HL-60 (cell line): ENCODE measurements around the gene CACNA2D3.

Experiments
- DNase-seq, 2 experiments: peaks; one replicate each; pipeline ENCODE4 v3.0.0-alpha.2; 2010 to 2020; ENCODE audit warnings: low read depth in 1 of 2, low spot score in 1 of 2
- H3K27ac ChIP-seq: fragments of 250-450 bp; sonication (Bioruptor Pico); replicated peaks from 2 replicates; pipeline ENCODE4 v1.5.1; 2020; ENCODE audit warnings: mild to moderate bottlenecking, moderate library complexity
- H3K27me3 ChIP-seq: fragments of 250-450 bp; sonication (Bioruptor Pico); 2 replicates; pipeline ENCODE4 v1.5.1; 2021; ENCODE audit warnings: mild to moderate bottlenecking, moderate library complexity; ENCODE audit not compliant: insufficient read depth, poor library complexity, severe bottlenecking
- H3K4me3 ChIP-seq: replicated peaks from 2 replicates; pipeline ENCODE4 v1.5.1; 2011; ENCODE audit warnings: mild to moderate bottlenecking, control low read depth, low read length; ENCODE audit not compliant: insufficient read depth
- GABPA ChIP-seq: IDR thresholded peaks from 2 replicates; pipeline ENCODE4 v1.6.1; 2012; ENCODE audit warnings: low read depth
- POLR2AphosphoS5 ChIP-seq: IDR thresholded peaks from 2 replicates; pipeline ENCODE4 v1.6.1; 2012; ENCODE audit warnings: low read depth
- SPI1 ChIP-seq: IDR thresholded peaks from 2 replicates; pipeline ENCODE4 v1.6.1; 2012; ENCODE audit warnings: low read depth, mild to moderate bottlenecking, borderline replicate concordance
- TF ChIP-seq, protein P1 (sequence below): IDR thresholded peaks from one replicate; pipeline ENCODE4 v1.5.1; 2011; ENCODE audit warnings: low read length, control low read depth, inconsistent platforms; ENCODE audit not compliant: insufficient read depth
- TF ChIP-seq, protein P2 (sequence below): IDR thresholded peaks from 2 replicates; pipeline ENCODE4 v1.6.1; 2012; ENCODE audit warnings: low read depth; ENCODE audit not compliant: insufficient replicate concordance

The CACNA2D3 gene

DNA sequence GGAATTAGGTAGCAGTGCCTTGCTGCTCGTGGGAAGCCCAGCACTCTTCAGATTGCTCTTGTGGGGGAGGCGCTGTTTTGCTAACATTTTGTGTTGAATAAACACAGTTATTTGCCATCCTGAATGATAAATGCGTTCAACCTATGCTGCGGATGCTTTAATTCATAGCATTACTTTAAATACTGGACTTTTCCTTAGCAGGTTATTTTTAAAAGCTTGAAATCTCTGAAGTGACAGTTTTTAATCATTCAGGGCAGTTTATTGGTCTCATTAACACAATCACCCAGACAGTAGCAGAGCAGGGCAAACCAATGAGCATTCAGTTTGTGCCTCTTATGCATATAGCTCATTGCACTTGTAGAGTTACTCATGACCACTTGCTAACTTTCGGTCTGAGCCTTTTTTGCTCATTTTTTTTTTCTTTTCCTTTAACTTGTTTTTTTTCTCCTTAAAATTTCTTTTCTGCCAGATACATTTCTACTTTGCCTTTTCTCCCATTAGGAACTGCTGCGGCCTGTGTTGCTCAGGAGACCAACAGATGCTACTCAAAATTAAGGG is 5.2 kb downstream of the CACNA2D3 start:
- DNase-seq: no peak
- Histone ChIP-seq H3K27me3 (peaks cover 27% of the 10 kb centered on the region), H3K27ac (no peak overlapping the region), H3K4me3 (no peak overlapping the region)
- TF ChIP-seq SPI1 (no peak), GABPA (no peak), POLR2AphosphoS5 (no peak)
- TF ChIP-seq, protein P1, sequence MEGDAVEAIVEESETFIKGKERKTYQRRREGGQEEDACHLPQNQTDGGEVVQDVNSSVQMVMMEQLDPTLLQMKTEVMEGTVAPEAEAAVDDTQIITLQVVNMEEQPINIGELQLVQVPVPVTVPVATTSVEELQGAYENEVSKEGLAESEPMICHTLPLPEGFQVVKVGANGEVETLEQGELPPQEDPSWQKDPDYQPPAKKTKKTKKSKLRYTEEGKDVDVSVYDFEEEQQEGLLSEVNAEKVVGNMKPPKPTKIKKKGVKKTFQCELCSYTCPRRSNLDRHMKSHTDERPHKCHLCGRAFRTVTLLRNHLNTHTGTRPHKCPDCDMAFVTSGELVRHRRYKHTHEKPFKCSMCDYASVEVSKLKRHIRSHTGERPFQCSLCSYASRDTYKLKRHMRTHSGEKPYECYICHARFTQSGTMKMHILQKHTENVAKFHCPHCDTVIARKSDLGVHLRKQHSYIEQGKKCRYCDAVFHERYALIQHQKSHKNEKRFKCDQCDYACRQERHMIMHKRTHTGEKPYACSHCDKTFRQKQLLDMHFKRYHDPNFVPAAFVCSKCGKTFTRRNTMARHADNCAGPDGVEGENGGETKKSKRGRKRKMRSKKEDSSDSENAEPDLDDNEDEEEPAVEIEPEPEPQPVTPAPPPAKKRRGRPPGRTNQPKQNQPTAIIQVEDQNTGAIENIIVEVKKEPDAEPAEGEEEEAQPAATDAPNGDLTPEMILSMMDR: no peak
- TF ChIP-seq, protein P2, sequence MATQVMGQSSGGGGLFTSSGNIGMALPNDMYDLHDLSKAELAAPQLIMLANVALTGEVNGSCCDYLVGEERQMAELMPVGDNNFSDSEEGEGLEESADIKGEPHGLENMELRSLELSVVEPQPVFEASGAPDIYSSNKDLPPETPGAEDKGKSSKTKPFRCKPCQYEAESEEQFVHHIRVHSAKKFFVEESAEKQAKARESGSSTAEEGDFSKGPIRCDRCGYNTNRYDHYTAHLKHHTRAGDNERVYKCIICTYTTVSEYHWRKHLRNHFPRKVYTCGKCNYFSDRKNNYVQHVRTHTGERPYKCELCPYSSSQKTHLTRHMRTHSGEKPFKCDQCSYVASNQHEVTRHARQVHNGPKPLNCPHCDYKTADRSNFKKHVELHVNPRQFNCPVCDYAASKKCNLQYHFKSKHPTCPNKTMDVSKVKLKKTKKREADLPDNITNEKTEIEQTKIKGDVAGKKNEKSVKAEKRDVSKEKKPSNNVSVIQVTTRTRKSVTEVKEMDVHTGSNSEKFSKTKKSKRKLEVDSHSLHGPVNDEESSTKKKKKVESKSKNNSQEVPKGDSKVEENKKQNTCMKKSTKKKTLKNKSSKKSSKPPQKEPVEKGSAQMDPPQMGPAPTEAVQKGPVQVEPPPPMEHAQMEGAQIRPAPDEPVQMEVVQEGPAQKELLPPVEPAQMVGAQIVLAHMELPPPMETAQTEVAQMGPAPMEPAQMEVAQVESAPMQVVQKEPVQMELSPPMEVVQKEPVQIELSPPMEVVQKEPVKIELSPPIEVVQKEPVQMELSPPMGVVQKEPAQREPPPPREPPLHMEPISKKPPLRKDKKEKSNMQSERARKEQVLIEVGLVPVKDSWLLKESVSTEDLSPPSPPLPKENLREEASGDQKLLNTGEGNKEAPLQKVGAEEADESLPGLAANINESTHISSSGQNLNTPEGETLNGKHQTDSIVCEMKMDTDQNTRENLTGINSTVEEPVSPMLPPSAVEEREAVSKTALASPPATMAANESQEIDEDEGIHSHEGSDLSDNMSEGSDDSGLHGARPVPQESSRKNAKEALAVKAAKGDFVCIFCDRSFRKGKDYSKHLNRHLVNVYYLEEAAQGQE: no peak

DNA sequence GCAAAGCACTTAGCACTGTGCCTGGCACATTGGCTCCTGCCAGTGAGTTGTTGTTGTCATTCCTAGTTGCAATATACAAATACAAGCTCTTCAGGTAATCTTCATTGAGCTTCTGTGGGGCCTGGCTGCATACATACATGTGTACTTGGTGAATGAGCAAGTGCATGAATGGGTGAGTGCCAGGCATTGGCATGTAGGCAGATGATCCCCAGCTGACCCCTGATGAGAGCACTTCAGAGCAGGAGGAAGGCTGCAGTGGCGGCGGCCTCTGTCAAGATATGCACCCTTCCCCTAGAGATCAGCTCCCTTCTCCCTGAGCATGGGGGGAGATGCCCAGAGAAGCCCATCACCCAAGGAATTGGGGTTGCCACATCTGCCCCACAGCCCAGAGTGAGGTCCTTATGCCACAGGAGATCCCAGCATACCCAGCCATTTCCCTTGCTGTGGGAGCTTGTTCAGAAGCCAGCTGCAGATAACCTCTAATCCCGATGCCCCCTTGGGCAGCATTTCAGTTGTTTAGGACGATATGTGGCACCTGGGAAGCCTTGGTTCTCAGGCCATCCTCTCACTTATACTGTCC is 8.8 kb downstream of the CACNA2D3 start:
- Histone ChIP-seq H3K27me3 (peaks cover 5% of the 10 kb centered on the region), H3K4me3 (no peak overlapping the region), H3K27ac (no peak overlapping the region)
- TF ChIP-seq, protein P2: no peak
- no peak for TF ChIP-seq POLR2AphosphoS5
- TF ChIP-seq GABPA: no peak
- DNase-seq: no peak

DNA sequence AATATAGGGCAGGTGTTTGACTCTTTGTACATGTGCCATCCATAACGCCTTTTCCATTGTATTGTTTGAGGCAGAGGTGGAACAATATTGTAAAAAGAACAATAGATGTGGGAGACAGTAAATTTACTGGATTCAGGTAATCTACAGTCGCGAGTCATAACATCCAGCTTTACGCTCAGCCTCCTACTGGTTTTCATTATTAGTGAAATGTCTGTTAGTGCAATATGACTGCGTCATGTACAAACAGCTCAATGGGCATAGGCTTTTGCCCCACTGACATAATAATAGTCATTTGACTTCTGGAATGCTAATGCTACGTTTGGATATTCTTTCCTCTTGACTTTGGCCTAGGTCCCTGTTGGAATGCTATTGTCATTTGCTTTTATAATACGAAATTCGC is 9.5 kb downstream of the CACNA2D3 start:
- no peak overlapping the region for H3K4me3 ChIP-seq
- no peak for DNase-seq
- no peaks in the 10 kb centered on the region for H3K27me3 ChIP-seq
- no peak overlapping the region for H3K27ac ChIP-seq
- TF ChIP-seq GABPA (no peak), SPI1 (no peak), POLR2AphosphoS5 (no peak)
- TF ChIP-seq, protein P1: no peak
- TF ChIP-seq, protein P2: no peak
